ENCODE data around the gene RAD23A.
"Not testable (repeated sequence)": the region's sequence is repeated elsewhere in the genome, so short reads cannot be mapped to it uniquely, and the experiment has no call there.

The RAD23A gene

GRCh38 chr19:12955996-12956395, 10.3 kb downstream of the RAD23A start:
- no peak for DNase-seq

- DNase-seq, result peak; percentile 75
These were observed 11.1 kb downstream of the RAD23A start, which contains the start of gene GADD45GIP1 for GRCh38 chr19:12956446-12957388. GADD45GIP1 (minus strand) TSS chr19:12957223; CDS start chr19:12957212, 11 bp downstream.

GRCh38 chr19:12957389-12957952, 11.8 kb downstream of the RAD23A start:
- DNase-seq, result not testable (repeated sequence)

GRCh38 chr19:12959481-12959880, 13.8 kb downstream of the RAD23A start:
- DNase-seq, result no peak

GRCh38 chr19:12965017-12965811, 19.6 kb downstream of the RAD23A start:
- DNase-seq, result peak; percentile 67

- DNase-seq, result no peak
These were observed 20.1 kb downstream of the RAD23A start for GRCh38 chr19:12965812-12966135.

- no peak for DNase-seq
These were observed 22.2 kb downstream of the RAD23A start for GRCh38 chr19:12967907-12968306.

- no peak for DNase-seq
These were observed 23.8 kb downstream of the RAD23A start, which contains the start of gene DAND5 for GRCh38 chr19:12969292-12969988. DAND5 (plus strand) TSS chr19:12969576; CDS start chr19:12969661, 85 bp downstream.

GRCh38 chr19:12970070-12970820, 24.6 kb downstream of the RAD23A start:
- no peak for DNase-seq

- no peak for DNase-seq
These were observed 27.6 kb downstream of the RAD23A start for GRCh38 chr19:12973236-12973635.

- DNase-seq, result peak; percentile 29
These were observed 28.9 kb downstream of the RAD23A start for GRCh38 chr19:12974301-12975220.

- no peak for DNase-seq
These were observed 29.6 kb downstream of the RAD23A start for GRCh38 chr19:12975221-12975741.

GRCh38 chr19:12976109-12976508, 30.4 kb downstream of the RAD23A start:
- DNase-seq, result not testable (repeated sequence)

- DNase-seq, result no peak
These were observed 34.3 kb downstream of the RAD23A start for GRCh38 chr19:12979974-12980373.

- no peak for DNase-seq
These were observed 37.0 kb downstream of the RAD23A start for GRCh38 chr19:12982648-12983047.

- DNase-seq, result no peak
These were observed 37.4 kb downstream of the RAD23A start for GRCh38 chr19:12983091-12983490.

- peak; percentile 62 for DNase-seq
These were observed 38.0 kb downstream of the RAD23A start for GRCh38 chr19:12983542-12984142.

GRCh38 chr19:12984143-12984627, 38.5 kb downstream of the RAD23A start:
- DNase-seq, result no peak

GRCh38 chr19:12984683-12985048, 39.0 kb downstream of the RAD23A start:
- DNase-seq, result no peak
